GM21786 (cell line): ENCODE results near the gene TYW1B.
"Not testable (repeated sequence)": the region's sequence is repeated elsewhere in the genome, so short reads cannot be mapped to it uniquely, and the experiment has no call there.

Experiments used
- ATAC-seq: cut with Tn5 transposase; IDR thresholded peaks from one replicate; pipeline ENCODE4 v1.9.1; 2021; ENCODE audit not compliant: unreplicated experiment

TYW1B gene

DNA sequence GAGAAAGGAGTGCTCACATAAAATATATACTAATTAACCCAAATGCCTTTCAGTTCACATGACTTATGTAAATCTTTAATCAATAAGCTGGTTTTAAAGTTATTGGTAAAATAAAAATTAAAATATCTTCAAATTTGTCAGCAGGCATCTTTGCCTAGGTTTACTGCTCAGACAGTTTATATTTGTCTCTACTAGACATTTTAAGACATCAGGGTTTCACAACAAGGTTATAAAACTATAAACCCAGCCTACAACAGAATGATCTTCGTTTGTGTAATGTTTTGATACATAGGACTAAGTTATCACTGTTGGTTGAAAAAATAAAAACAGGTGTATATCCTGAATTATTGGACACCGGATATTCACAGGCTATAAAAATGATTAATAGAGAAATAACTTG, 67.4 kb downstream of the TYW1B start:
- ATAC-seq = no peak

DNA sequence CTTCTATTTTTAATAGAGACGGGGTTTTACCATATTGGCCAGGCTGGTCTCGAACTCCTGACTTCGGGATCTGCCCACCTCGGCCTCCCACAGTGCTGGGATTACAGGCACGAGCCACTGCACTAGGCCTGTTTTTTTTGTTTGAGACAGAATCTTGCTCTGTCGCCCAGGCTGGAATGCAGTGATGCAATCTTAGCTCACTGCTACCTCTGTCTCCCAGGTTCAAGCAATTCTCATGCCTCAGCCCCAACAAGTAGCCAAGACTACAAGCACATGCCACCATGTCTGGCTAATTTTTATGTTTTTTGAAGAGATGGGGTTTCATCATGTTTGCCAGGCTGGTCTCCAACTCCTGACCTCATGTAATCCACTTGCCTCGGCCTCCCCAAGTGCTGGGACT, 73.7 kb downstream of the TYW1B start:
- no peak for ATAC-seq

DNA sequence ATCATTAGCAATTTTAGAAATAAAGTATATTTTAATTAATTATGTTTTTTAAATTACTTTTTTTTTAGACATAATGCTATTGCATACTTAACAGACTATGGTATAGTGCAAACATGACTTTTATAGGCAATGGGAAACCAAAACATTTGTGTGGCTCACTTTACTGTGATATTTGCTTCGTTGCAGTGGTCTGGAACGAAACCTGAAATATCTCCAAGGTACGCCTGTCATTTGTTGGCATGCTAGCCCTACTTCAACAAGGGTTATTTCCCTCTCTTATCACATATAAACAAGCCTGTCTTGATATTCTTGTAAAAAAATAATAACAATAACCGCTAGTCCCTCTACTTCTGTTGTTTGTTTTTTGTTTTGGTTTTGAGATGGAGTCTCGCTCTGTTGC, 74.2 kb downstream of the TYW1B start:
- no peak for ATAC-seq

DNA sequence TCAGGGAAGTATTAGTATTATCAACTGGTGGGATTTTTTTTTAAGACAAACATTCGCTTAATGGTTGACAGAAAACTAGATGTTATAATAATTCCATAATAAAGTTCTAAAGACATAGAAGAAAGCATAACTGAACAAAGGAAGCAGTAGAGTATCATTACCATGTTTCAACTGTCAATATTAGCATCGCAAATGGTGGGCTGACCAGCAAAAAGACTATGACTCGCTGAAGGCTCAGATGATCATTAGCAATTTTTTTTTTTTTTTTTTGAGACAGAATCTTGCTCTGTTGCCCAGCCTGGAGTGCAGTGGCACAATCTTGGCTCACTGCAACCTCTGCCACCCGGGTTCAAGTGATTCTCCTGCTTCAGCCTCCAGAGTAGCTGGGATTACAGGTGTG, 74.8 kb downstream of the TYW1B start:
- not testable (repeated sequence) for ATAC-seq

DNA sequence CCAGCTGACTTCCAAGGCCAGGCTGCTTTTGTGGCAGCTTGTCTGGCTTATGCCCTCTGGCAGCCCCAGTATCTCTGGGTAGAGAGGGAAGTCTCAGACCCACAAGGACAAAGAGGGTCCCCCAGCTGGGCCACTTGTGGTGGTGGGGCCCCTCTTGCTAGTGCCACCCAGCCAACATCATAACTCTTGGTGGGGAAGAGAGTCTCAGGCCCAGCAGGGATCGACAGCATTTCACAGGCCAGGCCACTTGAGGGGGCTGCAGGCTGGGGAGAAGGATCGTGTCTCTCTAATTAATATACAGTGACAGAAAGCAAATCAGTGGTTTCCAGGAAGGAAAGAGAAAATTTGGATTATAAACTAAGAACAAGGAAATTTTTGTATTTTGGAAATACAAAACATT, 76.0 kb downstream of the TYW1B start:
- ATAC-seq = no peak

DNA sequence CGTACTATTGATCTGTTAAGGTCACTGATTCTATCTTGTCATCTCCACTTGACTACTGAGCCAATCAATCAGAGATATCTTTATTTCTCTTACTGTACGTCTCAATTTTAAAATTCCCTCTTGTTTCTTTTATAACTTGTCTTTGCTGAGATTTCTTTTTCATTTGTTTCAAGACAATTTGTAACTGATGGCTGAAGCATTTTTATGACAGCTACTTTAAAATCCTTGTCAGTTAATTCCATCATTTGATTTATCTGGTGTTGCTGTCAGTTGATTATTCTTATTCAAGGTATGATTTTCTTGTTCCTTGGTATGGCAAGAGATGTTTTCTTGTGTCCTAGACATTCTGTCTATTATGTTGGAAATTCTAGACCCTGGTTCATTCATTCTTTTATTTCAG, 76.6 kb downstream of the TYW1B start:
- ATAC-seq = no peak

DNA sequence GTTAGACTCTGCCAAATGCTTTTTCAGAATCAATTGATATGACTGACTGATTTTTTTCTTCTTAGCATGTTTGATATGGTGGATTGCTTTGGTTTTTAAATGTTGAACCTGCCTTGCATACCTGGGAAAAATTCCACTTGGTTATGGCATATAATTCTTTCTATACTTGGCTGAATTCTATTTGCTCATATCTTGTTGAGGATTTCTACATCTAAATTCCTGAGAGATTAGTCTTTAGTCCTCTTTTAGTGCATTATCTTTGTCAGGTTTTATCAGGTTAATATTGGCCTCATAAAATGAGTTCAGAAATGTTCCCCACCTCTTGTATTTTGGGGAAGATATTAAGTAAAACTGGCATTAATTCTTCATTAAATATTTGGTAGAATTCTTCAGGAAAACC, 79.4 kb downstream of the TYW1B start:
- not testable (repeated sequence) for ATAC-seq

DNA sequence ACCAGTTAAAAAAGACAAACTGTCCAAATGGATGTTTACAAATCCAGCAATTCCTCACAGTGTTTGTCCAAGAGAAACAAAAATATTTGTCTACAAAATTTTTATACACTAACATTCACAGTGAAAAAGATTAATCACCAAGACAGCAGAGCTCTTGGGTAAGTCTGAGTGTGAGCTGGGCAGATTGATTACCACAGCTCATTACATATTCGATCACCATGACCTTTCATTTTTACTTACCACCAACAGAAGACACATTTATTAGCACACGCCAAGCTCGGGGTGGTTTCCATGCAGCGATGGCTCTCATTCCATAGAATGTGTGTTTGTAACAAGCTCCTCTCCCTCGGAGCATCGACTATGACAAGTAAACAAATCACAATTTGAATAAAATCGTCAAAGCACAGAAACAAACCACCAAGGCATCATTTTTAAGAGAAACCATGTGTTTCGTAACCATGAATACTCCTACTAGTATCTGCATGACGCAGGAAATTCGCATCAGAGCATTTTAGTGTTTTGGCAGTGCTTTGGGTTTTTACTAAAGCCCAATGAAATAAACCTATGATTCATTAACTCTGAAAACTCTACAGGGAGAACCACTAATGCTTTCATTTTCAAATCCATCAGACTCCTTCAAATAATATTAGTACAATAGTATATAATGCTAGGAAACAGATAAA, 83.6 kb downstream of the TYW1B start:
- ATAC-seq = not testable (repeated sequence)

DNA sequence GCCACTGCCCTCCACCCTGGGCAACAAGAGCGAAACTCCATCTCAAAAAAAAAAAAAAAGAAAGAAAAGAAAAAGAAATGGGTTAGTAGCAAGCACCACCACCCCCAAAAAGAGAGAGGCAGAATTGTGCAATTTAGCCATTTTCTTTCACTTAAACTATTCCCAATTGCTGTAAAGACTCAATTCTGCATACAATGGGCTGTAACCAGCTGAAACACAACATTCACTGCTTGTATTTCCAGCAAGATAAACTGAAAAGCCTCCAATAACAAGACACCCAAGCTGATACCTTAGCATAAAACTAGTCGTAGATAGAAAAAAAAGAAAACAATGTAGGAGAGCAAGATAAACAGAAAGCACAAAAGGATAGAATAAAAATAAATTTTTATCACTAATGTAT, 84.2 kb downstream of the TYW1B start:
- ATAC-seq = not testable (repeated sequence)

DNA sequence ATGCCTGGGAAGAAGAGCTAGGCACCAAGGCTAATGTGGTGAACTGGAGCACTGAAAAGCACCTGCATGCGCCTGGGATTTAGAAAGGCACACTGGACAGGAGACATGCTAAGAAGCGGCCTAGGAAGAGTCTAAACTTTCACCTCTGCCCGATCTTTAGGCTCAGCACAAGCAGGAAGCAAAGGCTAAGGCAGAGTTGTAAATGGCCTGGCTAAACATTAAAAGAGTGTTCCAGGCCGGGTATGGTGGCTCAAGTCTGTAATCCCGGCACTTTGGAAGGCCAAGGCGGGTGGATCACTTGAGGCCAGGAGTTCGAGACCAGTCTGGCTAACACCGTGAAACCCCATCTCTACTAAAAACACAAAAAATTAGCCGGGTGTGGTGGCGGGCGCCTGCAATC, 88.3 kb downstream of the TYW1B start:
- not testable (repeated sequence) for ATAC-seq

DNA sequence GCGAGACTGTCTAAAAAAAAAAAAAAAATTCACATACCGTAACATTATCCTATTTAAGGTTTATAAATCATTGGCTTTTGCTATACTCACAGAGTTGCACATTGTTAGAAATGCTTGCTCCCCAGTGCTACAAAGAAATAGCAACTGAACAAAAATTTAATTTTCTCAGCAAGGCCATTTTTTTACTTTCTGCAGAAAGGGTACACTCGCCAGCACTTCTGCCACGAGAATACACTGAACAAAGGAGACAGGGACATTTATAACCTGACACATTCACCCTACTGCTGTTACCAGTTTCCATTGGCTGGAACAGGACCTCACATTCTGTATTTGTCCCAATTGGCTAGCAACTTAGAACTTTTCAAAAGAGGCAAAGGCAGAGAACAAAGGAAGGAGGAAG, 92.1 kb downstream of the TYW1B start:
- ATAC-seq = not testable (repeated sequence)

DNA sequence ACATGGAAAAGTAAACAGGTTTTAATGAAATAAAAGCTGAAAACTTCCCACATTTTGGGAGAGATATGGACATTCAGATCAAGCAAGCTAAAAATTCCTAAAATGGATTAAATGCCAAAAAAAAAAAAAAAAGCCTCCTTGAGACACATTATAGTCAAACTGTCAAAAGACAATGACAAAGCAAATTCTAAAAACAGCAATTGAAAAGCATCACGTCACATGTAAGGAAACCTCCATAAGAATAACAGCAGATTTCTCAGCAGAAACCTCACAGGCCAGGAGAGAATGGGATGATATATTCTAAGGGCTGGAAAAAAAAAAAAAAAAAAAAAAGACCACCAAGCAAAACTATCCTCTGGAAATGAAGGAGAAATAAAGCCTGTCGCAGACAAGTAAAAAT, 97.2 kb downstream of the TYW1B start:
- not testable (repeated sequence) for ATAC-seq

DNA sequence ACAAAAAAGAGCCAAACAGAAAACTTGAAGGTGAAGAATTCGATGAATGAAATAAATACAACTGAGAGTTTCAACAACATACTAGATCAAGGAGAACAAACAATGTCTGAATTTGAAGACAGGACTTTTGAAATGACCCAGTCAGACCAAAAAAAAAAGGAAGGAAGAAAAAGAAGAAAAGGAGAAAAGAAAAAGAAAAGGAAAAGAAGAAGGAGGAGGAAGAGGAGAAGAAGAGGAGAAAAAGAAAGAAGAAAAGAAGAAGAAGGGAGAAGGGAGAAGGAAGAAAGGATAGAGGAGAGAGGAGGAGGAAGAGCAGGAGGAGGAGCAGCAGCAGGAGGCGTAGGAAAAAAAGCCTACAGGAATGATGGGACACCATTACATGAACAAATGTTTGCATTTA, 97.6 kb downstream of the TYW1B start:
- ATAC-seq = not testable (repeated sequence)

DNA sequence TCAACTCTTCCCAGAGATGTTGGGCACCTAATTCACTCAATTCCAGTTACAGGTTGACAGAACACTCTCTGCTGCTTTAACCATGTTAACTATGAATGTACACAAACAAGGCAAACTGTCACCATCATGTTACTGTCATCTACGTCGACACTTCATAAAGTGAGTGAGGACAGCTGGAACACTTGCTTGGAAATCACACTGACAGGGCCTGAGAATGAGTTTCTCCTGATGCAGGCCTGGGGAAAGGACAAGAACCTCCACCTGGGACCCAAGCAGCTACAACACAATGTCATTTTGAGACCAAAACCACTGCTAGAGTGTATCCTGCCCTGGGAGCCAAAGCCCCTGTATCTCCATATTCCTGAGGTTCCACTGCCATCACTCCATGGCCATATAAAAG, 98.9 kb downstream of the TYW1B start:
- ATAC-seq = not testable (repeated sequence)

DNA sequence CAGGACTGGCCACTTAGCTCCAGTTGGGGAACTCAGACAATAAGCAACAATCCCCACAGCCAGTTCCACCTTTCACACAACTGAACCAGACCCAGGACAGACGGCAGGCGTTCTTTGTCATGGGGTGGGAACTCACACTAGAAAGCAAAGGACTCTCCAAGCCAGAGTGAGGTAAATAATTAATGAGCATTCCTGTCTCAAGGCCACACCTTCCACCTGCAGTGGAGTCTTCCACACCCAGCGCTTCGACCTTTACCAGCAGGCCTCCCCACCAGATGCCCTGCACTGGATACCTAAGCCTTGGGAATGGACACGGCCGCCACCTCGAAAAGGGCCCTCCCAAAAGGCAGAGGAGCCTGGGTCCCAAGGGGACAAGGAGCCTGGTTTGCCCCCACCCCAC, 105.3 kb downstream of the TYW1B start:
- not testable (repeated sequence) for ATAC-seq

DNA sequence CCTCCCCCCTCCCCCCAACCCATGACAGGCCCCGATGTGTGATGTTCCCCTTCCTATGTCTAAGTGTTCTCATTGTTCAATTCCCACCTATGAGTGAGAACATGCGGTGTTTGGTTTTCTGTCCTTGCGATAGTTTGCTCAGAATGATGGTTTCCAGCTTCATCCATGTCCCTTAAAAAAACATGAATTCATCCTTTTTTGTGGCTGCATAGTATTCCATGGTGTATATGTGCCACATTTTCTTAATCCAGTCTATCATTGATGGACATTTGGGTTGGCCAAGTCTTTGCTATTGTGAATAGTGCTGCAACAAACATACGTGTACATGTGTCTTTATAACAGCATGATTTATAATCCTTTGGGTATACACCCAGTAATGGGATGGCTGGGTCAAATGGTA, 107.1 kb downstream of the TYW1B start:
- not testable (repeated sequence) for ATAC-seq

DNA sequence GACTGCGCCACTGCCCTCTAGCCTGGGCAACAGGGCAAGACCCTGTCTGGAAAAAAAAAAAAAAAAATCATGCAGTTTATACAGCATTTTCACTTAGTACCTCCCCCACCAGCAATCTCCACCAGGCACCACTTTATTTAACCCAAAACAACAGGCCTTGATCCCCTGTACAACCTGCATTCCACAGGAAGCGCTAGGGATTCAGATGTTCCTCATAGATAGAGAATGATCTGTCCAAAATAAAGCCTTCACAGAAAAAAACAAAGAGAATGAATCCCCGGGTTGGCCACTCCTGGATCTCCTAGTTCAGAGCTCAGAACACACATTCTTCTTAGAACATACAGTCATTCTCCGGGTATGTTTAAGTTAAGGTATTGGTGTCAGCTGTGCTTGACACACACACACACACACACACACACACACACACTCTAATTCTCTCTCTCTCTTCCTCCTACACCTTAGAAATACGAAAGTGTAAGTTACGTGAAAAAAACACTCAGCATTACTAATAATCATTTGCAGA, 110.7 kb downstream of the TYW1B start:
- ATAC-seq = not testable (repeated sequence)

DNA sequence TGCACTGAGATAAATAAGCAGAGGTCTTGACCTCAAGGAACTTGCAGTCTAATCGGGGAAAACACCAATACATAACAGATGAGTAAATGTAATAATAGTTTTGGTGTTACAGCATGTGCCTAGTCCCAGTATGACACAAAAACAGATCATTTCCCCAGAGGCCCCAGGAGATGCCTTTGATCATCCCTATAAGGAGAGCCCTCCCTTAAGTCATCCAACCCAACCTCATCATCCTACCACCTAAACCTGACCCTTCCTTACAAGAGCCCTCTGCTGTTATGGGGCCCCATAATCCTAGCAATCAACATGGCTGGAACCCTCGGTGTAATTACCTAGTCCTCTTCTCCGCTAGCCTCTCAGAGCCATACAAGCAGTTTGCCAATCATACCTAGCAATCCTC, 116.1 kb downstream of the TYW1B start:
- ATAC-seq = not testable (repeated sequence)

DNA sequence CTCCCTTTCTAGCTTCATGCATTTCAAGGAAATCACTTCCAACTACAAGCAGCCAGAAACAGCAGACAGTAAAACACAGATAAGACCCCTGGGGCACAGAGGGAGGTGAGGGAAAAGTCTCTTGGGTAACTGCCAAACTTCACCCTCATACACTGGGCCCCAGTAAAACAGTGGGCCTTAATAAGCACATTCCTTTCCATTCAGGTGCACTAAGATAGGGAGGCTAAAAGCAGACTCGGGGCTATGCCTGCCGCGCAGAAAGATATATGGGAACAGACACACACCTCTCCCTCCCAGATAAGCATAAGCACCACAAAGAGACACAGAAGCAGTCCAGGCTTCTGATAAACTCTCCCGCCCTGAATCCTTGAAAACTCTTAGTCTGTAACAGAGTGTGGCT, 117.0 kb downstream of the TYW1B start:
- no peak for ATAC-seq

DNA sequence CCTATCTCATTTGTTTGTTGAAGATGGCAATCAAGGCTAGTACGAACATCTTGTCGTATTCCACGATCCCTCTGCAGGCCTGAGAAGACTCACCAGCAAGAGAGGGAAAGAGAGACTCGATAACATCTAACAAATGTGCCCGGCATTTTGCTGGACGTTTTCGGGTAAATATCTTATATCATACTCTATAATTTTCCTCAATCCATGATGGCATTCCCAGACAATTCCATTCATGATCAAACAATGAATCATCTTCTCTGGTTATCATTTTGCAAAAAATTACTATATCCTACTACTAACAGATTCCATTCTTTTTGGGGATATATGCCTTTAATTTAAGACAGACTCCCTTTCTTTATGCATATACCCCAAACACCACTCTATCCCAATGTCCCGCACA, 118.1 kb downstream of the TYW1B start:
- no peak for ATAC-seq

DNA sequence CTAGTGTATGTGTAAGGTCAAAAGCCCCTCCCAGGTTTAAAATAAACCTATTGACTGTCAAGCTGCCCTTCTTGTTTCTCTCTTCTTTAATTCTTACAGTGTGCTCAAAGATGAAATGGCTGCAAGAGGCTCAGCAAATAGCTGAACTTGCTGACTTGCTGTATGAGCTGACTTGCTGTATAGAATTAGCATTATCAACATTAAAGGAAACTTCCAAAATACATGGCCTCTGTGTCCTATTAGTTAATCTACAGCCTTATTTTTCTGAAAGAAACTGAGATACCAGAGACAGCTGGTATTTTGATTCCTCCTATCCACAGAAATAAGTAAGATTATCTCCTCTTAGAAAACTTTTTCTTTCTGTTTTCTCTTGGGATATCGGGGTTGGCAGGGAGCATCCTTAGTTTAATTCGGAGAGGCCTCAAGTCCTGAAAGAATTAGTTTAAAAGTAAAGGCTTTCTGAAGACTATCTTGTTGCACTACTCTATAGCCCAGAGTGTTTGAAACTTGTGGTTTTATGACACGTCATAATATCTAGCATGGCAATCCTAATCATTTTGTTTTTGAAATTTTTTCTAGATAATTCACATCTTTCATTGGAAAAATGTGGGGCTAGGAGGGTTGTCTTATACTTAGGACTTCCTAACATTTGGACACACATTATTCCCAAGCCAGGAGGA, 119.5 kb downstream of the TYW1B start:
- ATAC-seq = not testable (repeated sequence)

DNA sequence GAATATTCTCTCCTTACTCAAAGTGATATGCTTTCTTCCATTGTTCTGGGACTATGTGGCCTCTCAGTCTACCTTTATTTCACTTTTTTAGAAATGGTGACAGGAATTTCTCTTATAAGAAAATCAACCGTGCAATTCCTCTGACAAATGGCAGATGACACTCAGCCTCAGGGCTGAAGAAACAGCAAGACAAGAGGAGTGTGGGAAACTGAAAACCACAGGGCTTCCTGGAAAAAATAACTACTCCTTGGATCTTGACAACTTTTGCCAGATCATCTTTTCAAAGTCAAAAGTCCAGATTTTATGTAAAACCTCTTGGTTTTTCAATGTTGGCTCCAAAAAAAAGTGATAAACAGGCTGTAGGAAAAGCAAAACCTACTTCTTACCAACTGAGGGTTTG, 121.5 kb downstream of the TYW1B start:
- no peak for ATAC-seq
